ENCODE data around the gene KLB.
"Not testable (repeated sequence)": the region's sequence is repeated elsewhere in the genome, so short reads cannot be mapped to it uniquely, and the experiment has no call there.

KLB gene

DNA sequence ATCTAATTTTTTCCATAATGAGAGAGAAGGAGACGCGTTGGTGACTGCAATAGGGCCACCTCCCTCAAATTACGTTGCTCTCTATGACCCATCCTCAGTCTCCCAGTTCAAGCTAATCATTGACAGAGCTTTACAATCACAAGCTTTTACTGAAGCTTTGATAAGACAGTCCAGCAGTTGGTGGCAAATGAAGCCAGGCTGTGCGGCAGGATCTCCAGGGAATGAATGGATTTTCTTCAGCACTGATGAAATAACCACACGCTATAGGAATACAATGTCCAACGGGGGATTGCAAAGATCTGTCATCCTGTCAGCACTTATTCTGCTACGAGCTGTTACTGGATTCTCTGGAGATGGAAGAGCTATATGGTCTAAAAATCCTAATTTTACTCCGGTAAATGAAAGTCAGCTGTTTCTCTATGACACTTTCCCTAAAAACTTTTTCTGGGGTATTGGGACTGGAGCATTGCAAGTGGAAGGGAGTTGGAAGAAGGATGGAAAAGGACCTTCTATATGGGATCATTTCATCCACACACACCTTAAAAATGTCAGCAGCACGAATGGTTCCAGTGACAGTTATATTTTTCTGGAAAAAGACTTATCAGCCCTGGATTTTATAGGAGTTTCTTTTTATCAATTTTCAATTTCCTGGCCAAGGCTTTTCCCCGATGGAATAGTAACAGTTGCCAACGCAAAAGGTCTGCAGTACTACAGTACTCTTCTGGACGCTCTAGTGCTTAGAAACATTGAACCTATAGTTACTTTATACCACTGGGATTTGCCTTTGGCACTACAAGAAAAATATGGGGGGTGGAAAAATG, at the start of gene KLB:
KLB (plus strand) TSS at position 168 of the 821 bp plus-strand sequence; CDS start at position 188, 20 bp downstream.
- DNase-seq (ENCODE audit: low read depth) = no peak

DNA sequence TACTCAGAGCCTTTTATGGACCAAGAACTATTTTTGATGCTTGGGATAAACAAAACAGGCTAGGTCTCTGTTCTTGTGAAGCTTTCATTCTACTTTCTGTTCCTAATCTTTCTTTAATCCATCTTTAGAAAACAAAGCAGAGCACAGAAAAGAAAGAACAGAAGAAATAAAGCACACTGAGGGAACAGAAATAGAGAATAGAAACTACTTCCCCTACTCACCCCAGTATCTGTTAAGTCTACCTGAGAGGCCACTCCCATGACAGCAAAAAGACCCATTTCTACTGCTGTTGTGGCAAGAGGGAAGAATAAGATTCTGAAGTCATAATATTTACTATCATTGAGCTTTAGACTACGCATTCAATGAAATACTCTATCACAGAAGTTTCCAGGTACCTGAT, 49.7 kb upstream of the KLB start:
- no peak for DNase-seq (ENCODE audit: low read depth)

DNA sequence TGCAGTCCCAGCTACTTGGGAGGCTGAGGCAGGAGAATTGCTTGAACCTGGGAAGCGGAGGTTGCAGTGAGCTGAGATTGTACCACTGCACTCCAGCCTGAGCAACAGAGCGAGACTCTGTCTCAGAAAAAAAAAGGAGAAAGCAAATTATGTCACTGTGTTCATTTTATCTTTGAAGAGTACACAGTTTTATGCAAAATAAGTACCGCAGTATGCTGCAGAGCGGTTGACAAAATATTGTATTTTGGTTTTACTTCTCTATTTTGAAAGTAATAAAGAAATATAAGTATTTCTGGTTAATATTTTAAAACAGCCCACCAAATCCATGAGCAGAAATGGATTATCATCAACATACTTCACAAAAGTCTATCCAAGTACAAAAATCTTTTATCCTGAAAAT, 46.1 kb upstream of the KLB start:
- not testable (repeated sequence) for DNase-seq (ENCODE audit: low read depth)

DNA sequence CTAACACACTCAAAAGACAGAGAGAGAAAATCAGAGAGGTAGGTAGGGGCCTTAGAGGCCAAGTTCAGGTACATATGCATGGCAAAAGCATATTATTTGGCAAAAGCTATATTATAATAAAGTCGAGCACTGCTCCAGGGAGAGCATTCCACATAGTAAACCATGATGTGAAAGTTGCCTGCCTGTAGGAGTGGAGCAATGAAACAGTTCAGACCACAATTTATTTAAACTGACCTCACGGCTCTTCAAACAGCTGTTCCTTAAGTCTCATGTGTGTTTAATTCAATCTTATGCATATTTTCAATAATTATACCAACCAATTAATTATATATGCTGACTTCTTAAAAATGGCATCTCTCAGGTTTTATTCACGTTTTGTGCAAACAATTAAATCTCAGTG, 43.9 kb upstream of the KLB start:
- no peak for DNase-seq (ENCODE audit: low read depth)

DNA sequence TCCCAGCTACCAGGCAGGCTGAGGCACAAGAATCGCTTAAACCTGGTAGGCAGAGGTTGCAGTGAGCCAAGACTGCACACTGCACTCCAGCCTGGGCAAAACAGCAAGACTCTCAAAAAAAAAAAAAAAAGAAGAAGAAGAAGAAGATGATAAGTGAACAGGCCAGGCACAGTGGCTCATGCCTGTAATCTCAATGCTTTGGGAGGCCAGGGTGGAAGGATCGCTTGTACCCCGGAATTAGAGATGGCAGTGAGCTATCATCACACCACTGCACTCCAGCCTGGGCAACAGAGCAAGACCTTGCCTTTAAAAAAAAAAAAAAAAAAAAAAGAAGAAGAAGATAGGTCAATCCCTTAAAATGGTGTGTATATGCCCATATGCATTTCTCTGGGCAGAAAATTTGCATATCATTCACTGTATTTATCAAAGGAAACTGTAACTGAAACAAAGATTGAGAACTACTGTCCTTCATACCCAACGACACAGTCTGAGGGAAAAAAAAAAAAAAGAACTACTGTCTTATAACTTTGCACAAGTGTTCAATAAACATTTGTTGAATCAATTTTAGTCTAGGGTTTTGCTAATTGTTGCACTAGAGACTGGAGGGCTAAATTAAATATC, 42.8 kb upstream of the KLB start:
- no peak for DNase-seq (ENCODE audit: low read depth)

DNA sequence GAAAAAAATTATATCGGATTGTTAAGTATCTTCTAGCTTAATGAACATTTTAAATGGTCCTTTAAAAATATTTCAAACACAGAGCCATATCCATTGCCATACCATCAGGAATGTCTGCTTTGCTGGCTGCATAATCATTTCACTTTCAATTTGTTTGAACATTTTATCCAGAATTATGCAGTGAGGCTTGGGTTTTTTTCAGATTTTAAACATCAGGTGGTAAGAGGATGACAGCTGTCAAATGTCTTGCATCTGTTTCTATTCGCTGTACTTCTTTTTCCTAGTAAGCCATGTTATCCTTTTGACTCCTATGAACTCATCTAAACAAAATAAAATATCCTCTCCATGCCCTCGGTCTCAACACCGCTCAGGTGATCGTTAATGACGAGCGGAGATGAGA, 41.4 kb upstream of the KLB start:
- DNase-seq (ENCODE audit: low read depth) = no peak

DNA sequence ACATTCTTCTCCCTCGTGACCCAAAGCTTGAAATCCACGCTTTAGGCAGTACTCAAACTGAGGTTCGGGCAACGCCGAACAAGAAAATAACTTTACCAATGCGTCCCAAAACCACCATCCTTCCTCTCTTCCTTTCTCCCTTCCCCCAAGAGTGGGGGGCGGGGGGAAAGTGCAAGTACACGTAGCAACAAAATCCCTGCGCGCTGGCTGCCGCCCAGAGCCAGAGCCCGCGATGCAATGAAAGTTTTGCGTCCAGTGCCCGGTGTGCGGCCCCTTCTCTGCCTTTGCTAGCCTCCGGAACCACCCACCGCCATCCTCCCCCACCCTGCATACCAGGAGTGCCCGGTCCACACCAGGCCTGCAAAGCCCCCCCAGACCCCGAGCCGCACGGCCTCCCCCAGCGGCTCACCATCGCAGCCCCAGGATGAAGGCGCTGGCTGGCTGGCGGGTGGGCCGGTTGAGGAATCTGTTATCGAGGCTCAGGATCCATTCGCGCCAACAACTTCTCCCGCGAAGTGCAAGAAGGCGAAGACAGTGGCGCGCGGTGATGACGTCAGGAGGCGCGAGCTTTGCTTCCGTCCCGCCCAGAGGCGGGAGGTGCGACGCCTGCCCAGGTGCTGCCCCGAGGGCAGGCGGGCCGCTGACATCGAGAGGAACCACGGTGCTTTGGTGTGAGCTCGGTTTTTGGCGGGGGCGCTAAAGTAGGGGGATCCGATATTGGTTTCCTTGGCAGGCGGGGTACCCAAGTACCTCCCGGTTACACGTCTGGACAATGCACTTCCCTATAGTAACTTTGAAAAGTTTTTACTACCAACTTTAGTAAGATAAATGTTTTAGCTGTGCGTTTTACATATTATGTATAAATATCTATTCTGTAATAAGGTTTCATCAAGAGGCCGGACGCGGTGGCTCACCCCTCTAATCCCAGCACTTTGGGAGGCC, 40.6 kb upstream of the KLB start, which contains the start of gene RFC1:
RFC1 (minus strand) TSS at position 533 of the 942 bp plus-strand sequence; CDS start at position 412, 121 bp downstream.
- peak; percentile 78 for DNase-seq (ENCODE audit: low read depth)

DNA sequence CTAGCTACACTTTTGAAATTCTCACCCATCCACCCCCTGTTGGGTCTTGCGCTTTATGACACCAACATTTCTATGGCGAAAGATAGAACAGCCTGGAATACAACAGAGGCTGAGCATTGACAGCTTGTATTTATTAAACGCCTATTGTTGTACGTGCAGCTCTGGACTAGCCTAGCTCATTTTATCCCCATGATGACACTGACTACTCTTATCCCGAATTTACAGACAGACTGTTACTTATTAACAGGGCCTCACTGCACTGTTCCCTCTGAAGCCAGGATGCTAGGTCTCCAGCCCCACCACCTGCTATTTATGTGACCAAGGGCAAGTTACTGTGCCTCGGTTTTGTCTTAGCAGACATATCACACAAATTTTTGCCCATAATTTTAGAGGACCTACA, 39.6 kb upstream of the KLB start:
- DNase-seq (ENCODE audit: low read depth) = no peak

DNA sequence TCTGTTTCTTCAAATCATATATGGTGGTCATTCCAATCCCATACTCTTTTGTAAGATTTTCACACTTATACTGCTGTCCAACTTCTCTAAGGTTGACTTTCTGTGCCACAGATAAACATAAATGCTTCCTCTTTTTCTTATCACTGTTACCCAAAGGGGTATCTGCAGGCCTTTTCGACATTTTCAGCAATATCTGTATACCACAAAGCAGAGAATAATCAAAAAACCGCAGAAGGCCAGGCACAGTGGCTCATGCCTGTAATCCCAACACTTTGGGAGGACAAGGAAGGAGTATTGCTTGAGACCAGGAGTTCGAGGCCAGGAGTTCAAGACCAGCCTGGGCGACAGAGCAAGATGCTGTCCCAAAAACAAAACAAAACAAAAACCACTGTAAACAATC, 37.4 kb upstream of the KLB start:
- DNase-seq (ENCODE audit: low read depth) = no peak

DNA sequence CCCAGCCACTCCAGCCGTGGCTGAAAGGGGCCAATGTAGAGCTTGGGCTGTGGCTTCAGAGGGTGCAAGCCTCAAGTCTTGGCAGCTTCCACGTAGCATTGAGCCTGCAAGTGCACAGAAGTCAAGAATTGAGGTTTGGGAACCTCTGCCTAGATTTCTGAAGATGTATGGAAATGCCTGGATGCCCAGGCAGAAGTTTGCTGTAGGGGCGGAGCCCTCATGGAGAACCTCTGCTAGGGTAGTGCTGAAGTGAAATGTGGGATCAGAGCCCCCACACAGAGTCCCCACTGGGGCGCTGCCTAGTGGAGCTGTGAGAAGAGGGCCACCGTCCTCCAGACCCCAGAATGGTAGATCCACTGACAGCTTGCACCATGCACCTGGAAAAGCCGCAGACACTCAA, 35.5 kb upstream of the KLB start:
- DNase-seq (ENCODE audit: low read depth) = not testable (repeated sequence)

DNA sequence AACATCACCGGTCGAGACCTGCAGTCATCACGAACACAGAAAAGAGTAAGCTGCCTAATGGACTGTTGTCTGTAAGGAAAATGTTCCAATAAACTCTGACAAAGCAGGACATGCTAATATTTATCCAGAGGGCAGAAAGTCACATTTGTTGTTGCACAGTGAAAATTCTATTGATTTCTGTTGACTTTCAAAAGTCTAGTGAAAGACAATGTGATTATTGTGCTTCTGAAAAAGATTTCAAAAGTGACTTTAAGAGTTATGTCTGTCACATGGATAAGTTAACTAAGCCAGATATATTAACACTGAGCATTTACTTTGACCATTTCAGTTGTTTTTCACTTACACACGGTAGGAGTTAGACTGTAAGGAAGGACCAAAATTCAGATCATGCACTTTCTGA, 31.3 kb upstream of the KLB start:
- DNase-seq (ENCODE audit: low read depth) = no peak

DNA sequence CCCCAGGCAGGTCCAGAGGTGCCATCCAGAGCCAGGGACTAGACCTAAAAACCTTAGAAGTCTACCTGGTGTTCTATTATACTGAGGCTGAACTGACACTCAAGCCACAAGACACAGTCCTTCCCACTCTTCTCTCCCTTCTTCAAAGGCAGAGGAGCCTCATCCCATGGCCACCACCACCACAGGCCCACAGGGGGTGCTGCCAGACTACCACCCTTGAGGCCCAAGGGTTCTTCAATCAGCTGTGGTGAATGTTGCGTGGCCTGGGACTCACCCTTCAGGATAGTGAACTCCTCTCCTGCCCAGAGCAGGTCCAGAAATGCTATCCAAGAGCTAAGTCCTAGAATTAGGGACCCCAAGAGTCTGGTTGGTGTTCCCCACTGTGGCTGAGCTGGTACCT, 23.0 kb upstream of the KLB start:
- no peak for DNase-seq (ENCODE audit: low read depth)

DNA sequence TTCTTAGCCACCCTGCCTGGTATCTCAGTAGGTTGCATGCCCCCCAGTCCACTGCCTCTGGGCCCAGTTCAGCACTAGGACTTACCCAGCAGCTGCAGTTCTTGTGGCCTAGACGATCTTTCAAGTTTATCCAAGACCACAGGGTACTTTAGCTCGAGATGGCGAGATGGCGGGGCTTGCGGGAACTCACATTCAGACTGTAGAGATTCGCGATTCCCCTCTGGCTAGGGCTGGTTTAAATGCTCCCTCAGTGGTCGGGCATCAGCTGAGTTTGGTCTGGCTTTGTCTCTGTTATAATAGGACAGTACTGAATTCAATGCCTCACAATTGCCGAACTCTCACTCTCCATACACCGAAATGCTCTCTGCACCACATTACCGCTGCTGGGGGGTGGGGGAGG, 22.2 kb upstream of the KLB start:
- DNase-seq (ENCODE audit: low read depth) = no peak

DNA sequence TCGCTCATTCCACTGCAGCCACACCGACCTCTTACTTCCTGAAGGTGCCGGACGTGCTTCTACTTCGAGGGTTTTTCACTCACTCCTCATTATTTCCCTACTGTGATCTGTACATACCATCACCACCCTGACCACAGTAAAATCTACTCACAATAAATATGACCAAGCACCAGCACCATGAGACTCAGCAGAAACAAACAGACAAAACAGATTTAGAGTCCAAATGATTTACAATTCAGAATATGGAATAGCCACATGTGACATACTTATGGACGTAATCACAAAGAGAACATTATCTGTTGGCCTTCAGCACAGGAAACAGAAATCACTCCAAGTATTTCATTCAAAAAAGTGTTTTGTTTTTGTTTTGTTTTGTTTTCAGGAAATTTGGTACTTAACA, 16.1 kb upstream of the KLB start:
- DNase-seq (ENCODE audit: low read depth) = no peak

DNA sequence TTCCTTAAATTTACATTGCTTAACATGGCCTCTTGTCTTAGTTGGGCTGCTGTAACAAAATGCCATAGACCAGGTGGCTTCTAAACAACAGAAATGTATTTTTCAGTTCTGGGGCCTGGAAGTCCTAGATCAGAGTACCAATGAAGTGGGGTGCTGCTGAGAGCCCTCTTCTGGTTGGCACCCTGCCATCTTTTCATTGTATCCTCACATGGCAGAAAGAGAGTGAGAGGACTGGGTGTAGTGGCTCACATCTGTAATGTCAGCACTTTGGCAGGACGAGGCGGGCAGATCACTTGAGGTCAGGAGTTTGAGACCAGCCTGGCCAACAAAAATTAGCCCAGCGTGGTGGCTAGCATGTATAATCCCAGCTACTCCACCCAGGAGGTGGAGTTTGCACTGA, 12.0 kb upstream of the KLB start:
- no peak for DNase-seq (ENCODE audit: low read depth)

DNA sequence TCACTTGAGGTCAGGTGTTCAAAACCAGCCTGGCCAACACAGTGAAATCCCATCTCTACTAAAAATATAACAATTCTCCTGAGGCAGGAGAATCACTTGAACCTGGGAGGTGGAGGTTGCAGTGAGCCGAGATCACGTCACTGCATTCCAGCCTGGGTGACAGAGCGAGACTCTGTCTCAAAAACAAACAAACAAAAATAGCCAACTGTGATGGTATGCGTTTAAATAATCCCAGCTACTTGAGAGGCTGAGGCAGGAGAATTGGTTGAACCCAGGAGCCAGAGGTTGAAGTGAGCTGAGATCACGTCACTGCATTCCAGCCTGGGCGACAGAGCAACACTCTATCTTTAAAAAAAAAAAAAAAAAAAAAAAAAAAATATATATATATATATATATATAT, 5.1 kb upstream of the KLB start:
- DNase-seq (ENCODE audit: low read depth) = not testable (repeated sequence)

DNA sequence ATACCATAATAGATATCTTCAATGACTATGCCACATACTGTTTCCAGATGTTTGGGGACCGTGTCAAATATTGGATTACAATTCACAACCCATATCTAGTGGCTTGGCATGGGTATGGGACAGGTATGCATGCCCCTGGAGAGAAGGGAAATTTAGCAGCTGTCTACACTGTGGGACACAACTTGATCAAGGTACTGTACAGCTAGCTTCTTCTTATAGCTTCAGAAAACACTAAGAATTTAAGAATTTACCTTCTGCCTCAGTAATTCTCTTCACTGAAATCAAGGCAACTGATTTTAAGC, 805 bp downstream of the KLB start:
- DNase-seq (ENCODE audit: low read depth) = no peak

DNA sequence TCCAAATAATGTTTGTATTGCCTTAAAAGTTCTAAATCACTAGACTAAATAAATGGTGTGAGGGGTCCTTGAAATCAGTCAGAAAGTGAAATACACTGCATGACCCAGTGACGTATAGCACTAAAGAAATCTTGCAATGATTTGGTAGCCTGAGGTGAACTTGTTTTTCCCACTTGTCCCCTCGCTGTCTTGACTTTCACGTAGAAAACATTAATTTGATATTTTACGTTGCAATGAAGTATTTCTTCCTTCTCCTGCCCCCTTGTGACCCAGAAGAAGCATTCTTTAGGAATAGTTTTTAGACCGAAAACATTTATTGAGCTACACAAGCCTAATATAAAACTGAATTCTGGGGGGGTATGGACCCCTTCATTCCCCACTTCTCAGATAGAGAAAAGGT, 3.7 kb downstream of the KLB start:
- DNase-seq (ENCODE audit: low read depth) = no peak

DNA sequence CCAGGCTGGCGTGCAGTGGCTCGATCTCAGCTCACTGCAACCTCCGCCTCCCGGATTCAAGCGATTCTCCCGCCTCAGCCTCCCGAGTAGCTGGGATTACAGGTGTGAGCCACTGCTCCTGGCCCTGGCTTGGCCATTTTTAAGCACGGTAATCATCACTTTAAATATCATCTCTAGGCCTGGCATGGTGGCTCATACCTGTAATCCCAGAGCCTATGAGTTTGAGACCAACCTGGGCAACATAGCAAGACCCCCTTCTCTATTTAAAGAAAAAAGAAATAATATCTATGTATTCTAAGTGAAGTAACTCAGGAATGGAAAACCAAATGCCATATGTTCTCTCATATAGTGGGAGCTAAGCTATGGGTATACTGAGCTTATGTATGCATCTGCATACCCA, 4.8 kb downstream of the KLB start:
- not testable (repeated sequence) for DNase-seq (ENCODE audit: low read depth)

DNA sequence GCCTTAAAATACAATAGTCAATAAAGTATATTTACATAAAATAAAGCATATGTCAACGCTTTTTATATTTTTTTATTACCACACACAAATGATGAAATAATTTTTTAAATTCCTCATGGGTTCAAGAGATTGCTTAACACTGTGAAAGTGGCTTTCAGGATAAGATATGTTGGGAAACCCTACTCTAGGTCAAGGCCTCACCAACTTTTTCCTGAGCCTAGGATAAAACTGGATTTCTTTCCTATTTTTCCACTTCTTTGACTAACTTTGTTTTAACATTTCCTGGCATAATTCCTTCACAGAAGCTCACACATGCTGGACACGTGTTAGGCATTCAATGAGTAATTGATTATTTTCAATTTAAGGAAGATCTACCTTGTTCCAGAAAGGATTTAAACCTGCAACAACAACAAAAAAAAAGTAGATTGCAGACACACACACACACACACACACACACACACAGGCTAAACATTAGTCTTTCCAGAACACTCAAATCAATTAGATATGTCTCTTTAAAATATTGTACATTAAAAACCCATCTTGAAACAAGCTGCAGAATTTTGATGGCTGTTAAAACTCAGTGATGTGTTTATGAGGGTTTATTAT, 9.1 kb downstream of the KLB start:
- no peak for DNase-seq (ENCODE audit: low read depth)

DNA sequence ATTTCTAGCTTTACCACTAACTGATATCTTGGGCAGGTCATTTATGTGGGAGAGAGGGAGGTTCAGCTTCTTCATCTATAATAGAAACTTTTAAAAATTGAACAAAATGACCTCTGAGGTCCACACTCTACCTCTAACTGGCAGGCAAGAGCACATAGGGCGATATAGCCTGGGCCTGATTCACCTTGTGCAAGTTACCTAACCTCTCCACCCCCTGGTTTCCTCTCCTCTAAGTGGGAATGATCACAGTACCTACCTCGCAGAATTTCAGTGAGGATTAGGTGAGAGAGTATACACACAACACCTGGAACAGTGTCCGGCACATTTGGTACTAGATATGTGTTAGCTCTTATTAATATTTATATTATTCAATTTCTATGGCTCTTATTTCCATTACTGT, 15.5 kb downstream of the KLB start:
- no peak for DNase-seq (ENCODE audit: low read depth)

DNA sequence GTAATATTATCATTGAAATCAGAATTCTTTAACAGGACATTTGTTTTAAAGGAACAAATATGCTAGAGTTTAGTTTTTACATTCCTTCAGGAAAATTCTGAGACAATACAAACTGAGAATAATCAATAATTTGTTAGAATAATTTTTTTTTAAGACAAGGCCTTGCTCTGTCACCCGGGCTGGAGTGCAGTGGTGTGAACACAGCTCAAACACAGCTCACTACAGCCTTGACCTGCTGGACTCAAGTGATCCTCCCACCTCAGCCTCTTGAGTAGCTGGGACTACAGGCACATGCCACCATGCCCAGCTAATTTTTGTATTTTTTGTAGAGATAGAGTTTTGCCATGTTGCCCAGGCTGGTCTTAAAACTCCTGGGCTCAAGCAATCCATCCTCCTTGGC, 18.6 kb downstream of the KLB start:
- not testable (repeated sequence) for DNase-seq (ENCODE audit: low read depth)
